Esophagus muscularis mucosa (tissue), 3 donors: ENCODE results near the gene FANCB.

Source experiments
- CTCF ChIP-seq, 3 experiments: fragments of 200-600 bp in 2 of 3; fragments of 450-650 bp in 1 of 3; sonication (generic) in 2 of 3; IDR thresholded peaks; one replicate each; pipeline ENCODE4 v1.5.1; 2017 to 2019; ENCODE audit warnings: antibody characterized with exemption in 3 of 3, mild to moderate bottlenecking in 2 of 3, moderate library complexity in 1 of 3
- POLR2A ChIP-seq: fragments of 450-650 bp; IDR thresholded peaks from one replicate; pipeline ENCODE4 v1.6.1; 2017; ENCODE audit warnings: antibody characterized with exemption, moderate library complexity, mild to moderate bottlenecking, low read depth
- POLR2AphosphoS5 ChIP-seq, 2 donors: sonication (generic); formaldehyde crosslinking; IDR thresholded peaks; one replicate each; pipeline ENCODE4 v1.6.1; 2017; ENCODE audit warnings: antibody characterized with exemption in 2 of 2

GRCh38 chrX:14864631-14865030 lies 8.2 kb downstream of the FANCB start:
- TF ChIP-seq POLR2A (no peak), CTCF (IDR thresholded peaks at IDR 0.05) (no peak), POLR2AphosphoS5 (IDR thresholded peaks at IDR 0.05) (no peak)
